ENCODE measurements around the gene CHST11.

The CHST11 gene

GRCh38 chr12:104623883-104624282 lies 167.1 kb downstream of the CHST11 start:
- in situ Hi-C loops (cut with HindIII; ENCODE audit: low sequenced_read_pairs) = no loop called here
- no peak for DNase-seq (ENCODE audit: low read depth, low spot score)
- no peak for TF ChIP-seq CTCF (IDR thresholded peaks at IDR 0.05; ENCODE audit: low read depth, low read length)
- H3K4me3 ChIP-seq (ENCODE audit: low read depth, low read length) = no peak overlapping the region

GRCh38 chr12:104624529-104624928 lies 167.8 kb downstream of the CHST11 start:
- no peak overlapping the region for H3K4me3 ChIP-seq (ENCODE audit: low read depth, low read length)
- in situ Hi-C loops (cut with HindIII; ENCODE audit: low sequenced_read_pairs) = no loop called here
- DNase-seq (ENCODE audit: low read depth, low spot score) = no peak
- no peak for TF ChIP-seq CTCF (IDR thresholded peaks at IDR 0.05; ENCODE audit: low read depth, low read length)

GRCh38 chr12:104626069-104626837 lies 169.5 kb downstream of the CHST11 start:
- DNase-seq (ENCODE audit: low read depth, low spot score) = peak; percentile 34
- TF ChIP-seq CTCF (IDR thresholded peaks at IDR 0.05; ENCODE audit: low read depth, low read length) = no peak
- no peak overlapping the region for H3K4me3 ChIP-seq (ENCODE audit: low read depth, low read length)
- in situ Hi-C loops (cut with HindIII; ENCODE audit: low sequenced_read_pairs) = no loop called here

- H3K4me3 ChIP-seq (ENCODE audit: low read depth, low read length) = no peak overlapping the region
- TF ChIP-seq CTCF (IDR thresholded peaks at IDR 0.05; ENCODE audit: low read depth, low read length) = no peak
- in situ Hi-C loops (cut with HindIII; ENCODE audit: low sequenced_read_pairs) = no loop called here
- DNase-seq (ENCODE audit: low read depth, low spot score) = no peak
These were observed 170.7 kb downstream of the CHST11 start for GRCh38 chr12:104627231-104627989.

- in situ Hi-C loops (cut with HindIII; ENCODE audit: low sequenced_read_pairs) = no loop called here
- no peak for TF ChIP-seq CTCF (IDR thresholded peaks at IDR 0.05; ENCODE audit: low read depth, low read length)
- H3K4me3 ChIP-seq (ENCODE audit: low read depth, low read length) = no peak overlapping the region
- DNase-seq (ENCODE audit: low read depth, low spot score) = no peak
These were observed 171.5 kb downstream of the CHST11 start for GRCh38 chr12:104627990-104628830.

- H3K4me3 ChIP-seq (ENCODE audit: low read depth, low read length) = no peak overlapping the region
- TF ChIP-seq CTCF (IDR thresholded peaks at IDR 0.05; ENCODE audit: low read depth, low read length) = no peak
- in situ Hi-C loops (cut with HindIII; ENCODE audit: low sequenced_read_pairs) = no loop called here
- DNase-seq (ENCODE audit: low read depth, low spot score) = no peak
These were observed 172.0 kb downstream of the CHST11 start for GRCh38 chr12:104628831-104629135.

All from astrocyte of the spinal cord (primary cell).